WERI-Rb-1 (cell line): ENCODE measurements around the gene CCT4.
"Not testable (repeated sequence)": the region's sequence is repeated elsewhere in the genome, so short reads cannot be mapped to it uniquely, and the experiment has no call there.

Experiments
- DNase-seq: peaks from one replicate; pipeline ENCODE4 v3.0.0-alpha.2; 2020
- H3K27ac ChIP-seq: fragments of 250-450 bp; sonication (Bioruptor Pico); 2 replicates; pipeline ENCODE4 v1.5.1; 2020; ENCODE audit warnings: mild to moderate bottlenecking, moderate library complexity
- H3K27me3 ChIP-seq: fragments of 250-450 bp; sonication (Bioruptor Pico); 2 replicates; pipeline ENCODE4 v1.5.1; 2021; ENCODE audit warnings: mild to moderate bottlenecking, low read depth, moderate library complexity; ENCODE audit not compliant: insufficient read depth, severe bottlenecking
- H3K36me3 ChIP-seq: fragments of 250-450 bp; sonication (Bioruptor Pico); 2 replicates; pipeline ENCODE4 v1.5.1; 2020; ENCODE audit warnings: mild to moderate bottlenecking, moderate library complexity
- H3K4me3 ChIP-seq: 2 replicates; pipeline ENCODE4 v1.5.1; 2011; ENCODE audit warnings: low read depth, mild to moderate bottlenecking, control low read depth, low read length
- H3K9me3 ChIP-seq: fragments of 250-450 bp; sonication (Bioruptor Pico); 2 replicates; pipeline ENCODE4 v1.5.1; 2021; ENCODE audit warnings: mild to moderate bottlenecking, moderate library complexity; ENCODE audit not compliant: severe bottlenecking
- CTCF ChIP-seq: IDR thresholded peaks from 2 replicates; pipeline ENCODE4 v1.5.1; 2011; ENCODE audit warnings: low read depth, mild to moderate bottlenecking, control low read depth, inconsistent platforms, low read length

Gene CCT4

GRCh38 chr2:61887717-61888266, 664 bp downstream of the CCT4 start:
- TF ChIP-seq CTCF: no peak
- H3K36me3 ChIP-seq: peaks cover 53% of the 10 kb centered on the region
- no peak for DNase-seq
- H3K4me3 ChIP-seq: peak overlapping the region; percentile 93
- no peaks in the 10 kb centered on the region for H3K9me3 ChIP-seq
- no peaks in the 10 kb centered on the region for H3K27me3 ChIP-seq
- H3K27ac ChIP-seq: peak overlapping the region; percentile 88

GRCh38 chr2:61885896-61886603, 2.4 kb downstream of the CCT4 start:
- Histone ChIP-seq H3K9me3 (no peaks in the 10 kb centered on the region), H3K36me3 (peaks cover 69% of the 10 kb centered on the region), H3K27ac (no peak overlapping the region), H3K4me3 (no peak overlapping the region), H3K27me3 (no peaks in the 10 kb centered on the region)
- DNase-seq: no peak
- TF ChIP-seq CTCF: no peak

GRCh38 chr2:61882850-61883249, 5.6 kb downstream of the CCT4 start:
- Histone ChIP-seq H3K36me3 (peaks cover 97% of the 10 kb centered on the region), H3K27me3 (no peaks in the 10 kb centered on the region), H3K9me3 (no peaks in the 10 kb centered on the region), H3K27ac (no peak overlapping the region), H3K4me3 (no peak overlapping the region)
- TF ChIP-seq CTCF: no peak
- DNase-seq: no peak

GRCh38 chr2:61879351-61879750, 9.1 kb downstream of the CCT4 start:
- not testable (repeated sequence) for DNase-seq, H3K27ac ChIP-seq, H3K9me3 ChIP-seq, H3K27me3 ChIP-seq, H3K4me3 ChIP-seq
- H3K36me3 ChIP-seq: peaks cover 98% of the 10 kb centered on the region

- Histone ChIP-seq H3K27ac (no peak overlapping the region), H3K27me3 (no peaks in the 10 kb centered on the region), H3K36me3 (peaks cover 98% of the 10 kb centered on the region), H3K9me3 (no peaks in the 10 kb centered on the region), H3K4me3 (no peak overlapping the region)
- TF ChIP-seq CTCF: no peak
- DNase-seq: no peak
Observed at GRCh38 chr2:61878761-61879160, 9.7 kb downstream of the CCT4 start.

GRCh38 chr2:61877571-61878245, 10.7 kb downstream of the CCT4 start:
- Histone ChIP-seq H3K27ac (no peak overlapping the region), H3K4me3 (no peak overlapping the region), H3K36me3 (peaks cover 98% of the 10 kb centered on the region), H3K27me3 (no peaks in the 10 kb centered on the region), H3K9me3 (no peaks in the 10 kb centered on the region)
- no peak for TF ChIP-seq CTCF
- DNase-seq: no peak
